ENCODE data around the gene PTF1A. TPM values are rescaled to one million over a fixed set of nuclear protein-coding genes. Genes with fewer than 3 reads are reported as not detected.

PTF1A gene
- total and polyA plus RNA-seq, 5 experiments from 2014 or later, result not detected

DNA sequence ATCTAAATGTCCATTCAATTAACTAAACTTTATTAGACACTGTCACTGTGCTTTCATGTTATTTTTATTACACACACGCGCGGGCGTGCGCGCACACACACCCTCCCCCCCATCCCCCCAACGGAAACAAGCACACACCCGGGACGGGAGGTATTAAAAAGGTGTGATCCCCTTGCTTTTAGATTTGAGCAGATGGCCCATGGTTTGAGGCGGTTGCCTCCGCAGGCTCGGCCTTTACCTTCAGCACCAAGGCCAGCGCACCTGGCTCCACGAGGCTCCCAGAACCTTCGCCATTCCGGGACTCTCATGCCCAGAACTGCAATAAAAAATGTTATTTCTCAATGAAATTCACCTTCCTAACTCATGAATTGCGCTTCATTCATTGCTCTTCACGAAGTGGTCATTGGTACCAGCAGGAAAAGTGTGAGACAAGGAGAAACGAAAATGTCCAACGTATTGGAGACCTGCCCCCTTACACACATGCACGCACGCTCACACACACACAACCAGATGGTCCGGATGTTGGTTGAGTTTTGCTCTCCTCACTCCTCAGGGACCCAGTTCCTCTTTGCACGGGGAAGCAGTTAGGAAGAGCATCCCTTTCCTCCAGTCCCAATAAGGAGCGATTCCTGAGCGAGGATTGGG lies 20.8 kb upstream of the PTF1A start:
- Mint-ChIP-seq H3K27me3 (peaks cover 42 to 72% (median 49%) of the 10 kb centered on the region in 5 donors), H3K4me3 (no peak overlapping the region), H3K27ac (no peak overlapping the region), H3K9me3 (peaks cover 0 to 5% (median 0%) of the 10 kb centered on the region in 9 donors), H3K36me3 (peaks cover 0 to 7% (median 0%) of the 10 kb centered on the region in 3 donors), H3K4me1 (peaks cover 3 to 15% (median 10%) of the 10 kb centered on the region in 4 donors)
- POLR2A ChIA-PET, result no interaction called here
- ATAC-seq (no peak), DNase-seq (no peak)

GRCh38 chr10:23172429-23173213 lies 19.5 kb upstream of the PTF1A start:
- POLR2A ChIA-PET, result no interaction called here
- peak overlapping the region in 1 of 10 donors; percentile 40 for H3K27ac Mint-ChIP-seq
- H3K4me1 Mint-ChIP-seq, result peaks cover 3 to 15% (median 10%) of the 10 kb centered on the region in 4 donors
- peaks cover 47 to 82% (median 59%) of the 10 kb centered on the region in 5 donors for H3K27me3 Mint-ChIP-seq
- no peak for DNase-seq
- peak overlapping the region in 5 of 10 donors; percentile 19 to 42 (median 23) for H3K4me3 Mint-ChIP-seq
- ATAC-seq, result no peak
- peaks cover 0 to 5% (median 0%) of the 10 kb centered on the region in 9 donors for H3K9me3 Mint-ChIP-seq
- peaks cover 0 to 7% (median 0%) of the 10 kb centered on the region in 3 donors for H3K36me3 Mint-ChIP-seq

DNA sequence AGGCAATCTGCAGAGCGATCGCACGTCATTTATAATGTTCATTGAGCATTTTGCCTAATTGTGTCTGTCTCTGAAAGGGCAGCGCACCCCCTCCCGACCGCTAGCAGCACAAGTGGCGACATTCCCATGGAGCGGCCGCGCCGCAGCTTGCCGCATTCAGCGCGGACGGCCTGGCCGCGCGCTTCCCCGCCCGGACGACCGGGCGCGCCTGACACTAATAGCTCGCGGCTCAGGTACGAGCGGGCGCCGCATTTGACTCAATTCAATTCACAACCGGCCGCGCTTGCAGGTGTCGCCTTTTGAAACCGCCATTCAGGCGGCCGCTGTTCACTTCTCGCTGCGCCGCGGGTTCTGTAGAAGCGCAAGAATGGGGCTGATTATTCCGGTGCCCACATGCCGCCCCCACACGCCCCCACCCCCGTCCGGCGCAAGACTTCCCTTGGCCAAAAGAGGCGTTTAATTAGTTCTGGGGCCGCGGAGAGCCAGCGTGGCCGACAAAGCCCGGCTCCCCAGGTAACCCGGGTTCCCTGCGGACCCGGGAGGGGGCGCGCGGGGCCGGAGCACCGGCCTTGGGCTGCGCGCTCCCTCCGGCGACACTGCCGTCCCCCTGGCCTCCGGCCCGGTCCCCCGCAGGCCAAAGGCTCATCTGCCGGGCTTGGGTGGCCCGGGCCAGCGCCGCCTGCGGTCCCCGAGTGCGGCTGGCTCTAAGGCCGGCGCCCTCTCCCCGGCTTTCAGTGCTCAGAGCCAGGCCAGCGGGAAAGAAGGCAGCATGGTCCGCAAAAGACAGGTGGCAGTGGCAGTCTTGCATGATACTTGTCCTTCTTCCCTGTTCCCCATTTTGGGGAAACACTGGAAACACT lies 18.7 kb upstream of the PTF1A start:
- Mint-ChIP-seq H3K36me3 (peaks cover 0 to 7% (median 0%) of the 10 kb centered on the region in 3 donors), H3K4me1 (peaks cover 3 to 15% (median 10%) of the 10 kb centered on the region in 4 donors), H3K27ac (no peak overlapping the region), H3K27me3 (peaks cover 48 to 82% (median 62%) of the 10 kb centered on the region in 5 donors), H3K9me3 (peaks cover 0 to 5% (median 0%) of the 10 kb centered on the region in 9 donors), H3K4me3 (peak overlapping the region in 5 of 10 donors; percentile 22 to 47 (median 43))
- ATAC-seq, result no peak
- DNase-seq, result no peak
- POLR2A ChIA-PET, result no interaction called here

- peaks cover 0 to 7% (median 0%) of the 10 kb centered on the region in 3 donors for H3K36me3 Mint-ChIP-seq
- peak overlapping the region in 2 of 10 donors; percentile 43 to 45 for H3K4me3 Mint-ChIP-seq
- POLR2A ChIA-PET, result no interaction called here
- ATAC-seq (no peak), DNase-seq (no peak)
- peaks cover 0 to 5% (median 0%) of the 10 kb centered on the region in 9 donors for H3K9me3 Mint-ChIP-seq
- H3K4me1 Mint-ChIP-seq, result peaks cover 3 to 15% (median 10%) of the 10 kb centered on the region in 4 donors
- H3K27me3 Mint-ChIP-seq, result peaks cover 48 to 82% (median 66%) of the 10 kb centered on the region in 5 donors
- no peak overlapping the region for H3K27ac Mint-ChIP-seq
Measured at GRCh38 chr10:23174074-23174976, 17.8 kb upstream of the PTF1A start.

DNA sequence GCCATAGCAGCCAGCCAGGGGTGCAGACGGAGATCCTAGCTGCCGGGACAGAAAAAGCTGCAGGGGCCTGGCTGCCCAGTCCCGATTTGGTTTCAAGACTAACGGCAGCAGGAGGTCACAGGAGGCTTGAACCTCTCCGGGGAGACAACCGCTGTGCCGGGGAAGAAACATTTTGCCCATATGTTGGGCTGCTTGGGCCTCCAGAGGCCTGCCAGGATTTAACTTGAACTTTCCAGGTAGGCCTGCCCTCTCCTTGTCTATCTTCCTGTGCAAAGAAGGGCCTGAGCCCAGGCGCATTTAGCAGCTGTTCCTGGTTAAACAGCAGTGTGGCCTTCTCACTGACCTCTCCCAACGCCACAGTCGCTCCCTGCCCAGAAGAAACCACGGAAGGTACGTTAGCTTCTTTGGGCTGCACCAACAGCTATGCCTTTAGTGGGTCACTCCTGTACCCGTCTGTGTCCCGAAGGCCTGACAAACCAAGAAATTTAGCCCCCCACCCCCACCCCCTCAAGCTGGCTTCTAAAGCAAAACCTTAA lies 17.1 kb upstream of the PTF1A start:
- H3K4me3 Mint-ChIP-seq, result peak overlapping the region in 1 of 10 donors; percentile 14
- POLR2A ChIA-PET, result no interaction called here
- no peak overlapping the region for H3K27ac Mint-ChIP-seq
- H3K9me3 Mint-ChIP-seq, result peaks cover 0 to 5% (median 0%) of the 10 kb centered on the region in 9 donors
- peaks cover 3 to 15% (median 10%) of the 10 kb centered on the region in 4 donors for H3K4me1 Mint-ChIP-seq
- peaks cover 46 to 82% (median 67%) of the 10 kb centered on the region in 5 donors for H3K27me3 Mint-ChIP-seq
- ATAC-seq, result no peak
- peaks cover 0 to 7% (median 0%) of the 10 kb centered on the region in 3 donors for H3K36me3 Mint-ChIP-seq
- no peak for DNase-seq

DNA sequence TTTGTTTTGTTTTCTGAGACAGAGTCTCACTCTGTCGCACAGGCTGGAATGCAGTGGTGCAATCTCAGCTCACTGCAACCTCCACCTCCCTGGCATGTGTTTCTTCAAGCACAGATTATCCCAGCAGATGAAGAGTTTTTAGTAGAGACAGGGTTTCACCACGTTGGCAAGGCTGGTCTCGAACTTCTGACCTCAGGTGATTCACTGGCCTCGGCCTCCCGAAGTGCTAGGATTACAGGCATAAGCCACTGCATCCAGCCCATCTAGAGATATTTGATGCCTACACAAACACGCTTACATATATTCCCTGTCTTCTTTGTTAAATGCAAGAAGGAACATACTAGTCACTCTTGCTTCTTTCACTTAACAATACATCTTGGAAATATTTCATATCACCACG lies 5.9 kb upstream of the PTF1A start:
- Mint-ChIP-seq H3K27ac (no peak overlapping the region), H3K4me1 (peaks cover 0 to 3% (median 2%) of the 10 kb centered on the region in 4 donors), H3K9me3 (peaks cover 0 to 4% (median 0%) of the 10 kb centered on the region in 9 donors), H3K4me3 (no peak overlapping the region), H3K27me3 (peaks cover 34 to 76% (median 45%) of the 10 kb centered on the region in 5 donors), H3K36me3 (no peaks in the 10 kb centered on the region)
- POLR2A ChIA-PET, result no interaction called here
- no peak for DNase-seq
- no peak for ATAC-seq

DNA sequence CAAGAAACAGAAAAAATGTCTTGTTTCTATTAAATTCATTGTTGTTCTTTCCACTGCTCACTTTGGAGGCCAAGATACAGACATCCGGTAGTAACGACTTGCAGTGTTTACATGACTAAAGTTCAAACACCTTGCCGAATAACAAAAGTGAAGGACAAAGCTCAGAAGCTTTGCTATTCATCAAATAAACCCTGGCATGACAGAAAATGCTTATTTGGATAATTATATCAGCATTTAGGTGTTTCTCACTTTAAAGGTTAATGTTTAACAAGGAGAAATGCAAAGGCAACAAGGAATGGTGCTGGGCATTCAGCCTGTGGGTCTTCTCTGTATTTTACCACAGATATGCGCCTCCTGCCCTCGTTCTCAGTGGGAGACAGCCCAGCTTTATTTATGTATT lies 5.4 kb upstream of the PTF1A start:
- no peaks in the 10 kb centered on the region for H3K36me3 Mint-ChIP-seq
- H3K27ac Mint-ChIP-seq, result no peak overlapping the region
- H3K4me3 Mint-ChIP-seq, result no peak overlapping the region

GRCh38 chr10:23187155-23187554 lies 5.0 kb upstream of the PTF1A start:
- H3K4me3 Mint-ChIP-seq, result no peak overlapping the region
- ATAC-seq (no peak), DNase-seq (no peak)
- no peaks in the 10 kb centered on the region for H3K36me3 Mint-ChIP-seq
- H3K27ac Mint-ChIP-seq, result no peak overlapping the region
- POLR2A ChIA-PET, result no interaction called here
- peaks cover 31 to 76% (median 49%) of the 10 kb centered on the region in 5 donors for H3K27me3 Mint-ChIP-seq
- H3K4me1 Mint-ChIP-seq, result peaks cover 0 to 3% (median 2%) of the 10 kb centered on the region in 4 donors
- peaks cover 0 to 2% (median 0%) of the 10 kb centered on the region in 9 donors for H3K9me3 Mint-ChIP-seq

More for the DNA sequence above, 5.4 kb upstream of the PTF1A start:
- H3K9me3 Mint-ChIP-seq, result peaks cover 0 to 4% (median 0%) of the 10 kb centered on the region in 9 donors
- H3K4me1 Mint-ChIP-seq, result peaks cover 0 to 3% (median 2%) of the 10 kb centered on the region in 4 donors
- DNase-seq (no peak), ATAC-seq (no peak)
- POLR2A ChIA-PET, result no interaction called here
- peaks cover 34 to 79% (median 49%) of the 10 kb centered on the region in 5 donors for H3K27me3 Mint-ChIP-seq

- peaks cover 31 to 71% (median 50%) of the 10 kb centered on the region in 5 donors for H3K27me3 Mint-ChIP-seq
Measured at GRCh38 chr10:23189024-23189423, 3.1 kb upstream of the PTF1A start.

GRCh38 chr10:23190872-23191763 lies 994 bp upstream of the PTF1A start:
- H3K4me3 Mint-ChIP-seq, result peak overlapping the region in 1 of 10 donors; percentile 30
- H3K36me3 Mint-ChIP-seq, result no peaks in the 10 kb centered on the region
- ATAC-seq, result no peak
- H3K27ac Mint-ChIP-seq, result no peak overlapping the region
- peaks cover 0 to 7% (median 5%) of the 10 kb centered on the region in 4 donors for H3K4me1 Mint-ChIP-seq
- no peak for DNase-seq
- H3K27me3 Mint-ChIP-seq, result peaks cover 39 to 81% (median 57%) of the 10 kb centered on the region in 5 donors
- POLR2A ChIA-PET, result no interaction called here
- no peaks in the 10 kb centered on the region for H3K9me3 Mint-ChIP-seq

More at GRCh38 chr10:23189024-23189423, 3.1 kb upstream of the PTF1A start:
- Mint-ChIP-seq H3K36me3 (no peaks in the 10 kb centered on the region), H3K4me3 (no peak overlapping the region), H3K4me1 (peaks cover 0 to 7% (median 5%) of the 10 kb centered on the region in 4 donors), H3K9me3 (peaks cover 0 to 2% (median 0%) of the 10 kb centered on the region in 9 donors), H3K27ac (no peak overlapping the region)
- POLR2A ChIA-PET, result no interaction called here
- ATAC-seq (no peak), DNase-seq (no peak)

Data from naive thymus-derived CD8-positive, alpha-beta T cell (primary cell).